ENCODE measurements around the gene WDR45B.
A peak's percentile ranks its signal among the peaks of the same experiment; 100 is the strongest.

WDR45B gene

DNA sequence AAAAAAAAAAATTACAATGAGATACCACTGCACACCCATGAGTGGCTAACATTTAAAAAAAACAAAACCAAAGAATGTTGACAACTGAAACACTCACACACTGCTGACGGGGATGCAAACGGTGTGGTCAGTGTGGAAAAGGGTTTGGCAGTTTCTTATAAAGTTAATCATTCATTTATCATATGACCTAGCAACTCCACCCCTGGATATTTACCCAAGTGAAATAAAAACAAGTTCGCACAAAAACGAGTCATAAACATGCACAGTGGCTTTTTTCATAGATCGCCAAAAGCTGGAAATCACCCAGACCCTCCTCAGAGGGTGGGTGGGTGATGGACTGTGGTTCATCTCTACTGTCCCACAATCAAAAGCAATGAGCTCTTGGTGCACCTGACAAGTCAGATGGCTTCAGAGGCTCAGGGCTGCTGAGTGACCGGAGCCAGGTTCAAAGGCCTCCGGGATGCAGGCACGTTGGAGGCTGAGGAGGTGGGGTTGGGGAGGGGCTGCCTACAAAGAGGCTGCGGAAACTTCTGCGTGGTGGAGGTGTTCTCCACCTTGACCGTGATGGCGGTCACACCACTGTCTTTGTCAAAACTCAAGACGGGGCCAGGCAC is 36.1 kb upstream of the WDR45B start:
- no peaks in the 10 kb centered on the region for H3K9me3 Mint-ChIP-seq
- ATAC-seq (no peak), DNase-seq (no peak)
- H3K27me3 Mint-ChIP-seq = no peaks in the 10 kb centered on the region
- no peaks in the 10 kb centered on the region for H3K4me1 Mint-ChIP-seq
- H3K4me3 Mint-ChIP-seq = no peak overlapping the region
- H3K27ac Mint-ChIP-seq = no peak overlapping the region

DNA sequence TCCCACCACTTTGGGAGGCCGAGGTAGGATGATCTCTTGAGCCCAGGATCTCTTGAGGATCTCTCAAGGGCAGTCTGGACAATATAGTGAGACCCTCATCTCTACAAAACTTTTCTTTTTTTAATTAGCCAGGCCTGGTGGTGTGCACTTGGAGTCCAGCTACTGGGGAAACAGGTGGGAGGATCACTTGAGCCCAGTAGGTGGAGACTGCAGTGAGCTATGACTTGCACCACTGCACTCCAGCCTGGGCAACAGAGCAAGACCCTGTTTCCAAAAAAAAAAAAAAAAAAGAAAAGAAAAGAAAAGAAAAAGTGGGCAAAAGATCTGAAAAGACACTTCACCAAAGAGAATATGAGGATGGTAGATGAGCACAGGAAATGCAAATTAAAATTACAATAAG is 35.3 kb upstream of the WDR45B start:
- H3K27ac Mint-ChIP-seq = peak overlapping the region in 1 of 2 donors; percentile 78
- no peaks in the 10 kb centered on the region for H3K9me3 Mint-ChIP-seq
- no peak overlapping the region for H3K4me3 Mint-ChIP-seq
- no peaks in the 10 kb centered on the region for H3K4me1 Mint-ChIP-seq
- no peak for ATAC-seq
- no peak for DNase-seq
- no peaks in the 10 kb centered on the region for H3K27me3 Mint-ChIP-seq

DNA sequence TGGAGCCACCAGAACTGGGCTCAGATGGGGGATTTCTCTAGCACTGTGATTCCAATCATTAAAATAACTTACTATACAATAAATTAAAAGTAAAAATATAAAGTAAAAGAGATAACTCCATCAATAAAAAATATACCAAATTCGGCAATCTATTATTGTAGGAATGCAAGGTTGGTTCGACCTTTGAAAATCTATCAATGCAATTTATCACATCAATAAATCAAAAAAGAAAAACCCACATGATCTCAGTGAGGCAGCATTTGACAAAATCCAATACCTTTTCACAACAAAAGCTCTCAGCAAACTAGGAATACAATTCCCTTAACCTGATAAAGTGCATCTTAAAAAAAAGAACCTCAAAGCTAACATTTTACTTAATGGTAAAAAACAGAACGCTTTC is 33.3 kb upstream of the WDR45B start:
- Mint-ChIP-seq H3K27ac (no peak overlapping the region), H3K27me3 (no peaks in the 10 kb centered on the region), H3K4me3 (no peak overlapping the region), H3K9me3 (no peaks in the 10 kb centered on the region), H3K4me1 (no peaks in the 10 kb centered on the region)
- no peak for DNase-seq
- ATAC-seq = no peak

DNA sequence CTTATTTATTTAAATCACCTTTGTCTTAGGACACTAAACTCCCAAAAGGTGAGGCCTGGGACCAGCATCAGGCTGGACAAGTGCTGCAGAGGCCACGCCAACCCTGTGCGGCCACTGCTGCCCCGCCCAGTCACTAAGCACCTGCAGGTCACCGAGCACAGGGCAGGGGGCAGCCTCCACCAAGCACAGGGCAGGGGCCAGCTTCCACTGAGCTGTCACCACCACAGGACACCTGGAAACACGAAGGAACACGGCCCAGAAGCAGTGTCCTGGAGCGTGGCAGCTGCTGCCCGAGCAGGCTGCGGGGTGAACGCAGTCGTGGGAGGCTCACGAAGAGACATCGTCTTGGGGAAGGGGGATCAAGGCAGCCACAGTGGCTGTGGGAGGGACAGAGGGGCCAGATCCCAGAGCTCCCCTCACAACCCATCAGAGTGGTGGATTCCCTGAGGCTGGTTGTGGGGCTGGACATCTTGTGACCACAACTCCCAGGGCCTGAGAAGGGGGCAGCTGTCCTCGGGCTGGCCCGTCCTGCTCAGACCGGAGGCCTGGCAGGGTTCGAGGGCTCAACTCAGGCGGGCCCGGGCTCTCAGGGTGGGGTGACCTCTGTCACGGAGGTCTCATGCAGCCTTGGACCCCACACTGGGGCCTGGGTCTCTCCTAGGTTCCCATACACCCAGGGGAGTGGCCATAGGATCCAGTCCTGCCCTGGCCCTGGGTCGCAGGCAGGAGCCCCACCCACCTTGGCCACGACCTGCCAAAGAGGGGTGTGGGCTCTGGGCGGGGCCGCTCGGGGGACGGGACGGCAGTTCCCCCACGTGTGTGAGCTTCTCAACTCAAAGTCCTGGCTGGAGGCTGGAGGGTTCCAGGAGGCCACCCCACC is 31.6 kb upstream of the WDR45B start:
- Mint-ChIP-seq H3K27ac (no peak overlapping the region), H3K4me1 (no peaks in the 10 kb centered on the region), H3K9me3 (no peaks in the 10 kb centered on the region), H3K27me3 (no peaks in the 10 kb centered on the region), H3K4me3 (no peak overlapping the region)
- no peak for ATAC-seq
- DNase-seq = no peak

DNA sequence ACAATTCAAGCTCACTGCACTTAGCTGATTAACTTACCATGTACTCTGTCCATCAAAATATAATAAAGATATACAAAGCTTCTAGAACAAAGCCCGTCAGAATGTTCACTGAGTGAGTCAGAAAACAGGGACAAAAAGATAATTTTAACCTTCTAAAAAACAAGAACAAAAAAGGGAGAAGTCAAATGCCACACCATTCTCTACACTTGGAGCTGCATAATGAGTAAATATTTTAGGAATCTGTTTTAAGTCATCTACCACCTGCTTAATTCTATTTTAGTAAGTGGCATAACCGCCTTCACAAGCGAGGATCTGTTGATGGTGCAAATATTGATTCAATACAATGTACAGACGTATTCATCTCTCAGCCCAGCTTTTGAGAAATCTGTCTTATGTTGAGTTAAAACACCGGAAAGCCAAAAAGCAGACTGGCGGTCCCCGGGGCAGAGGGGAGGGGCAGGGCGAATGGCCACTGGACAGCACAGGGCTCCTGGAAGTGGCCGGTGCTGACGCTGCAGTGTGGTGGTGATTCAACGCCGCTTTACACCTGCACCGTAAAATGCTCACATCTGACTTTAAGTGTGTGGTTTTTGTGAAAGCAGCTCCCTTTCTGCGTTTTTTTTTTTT is 30.1 kb upstream of the WDR45B start:
- no peaks in the 10 kb centered on the region for H3K27me3 Mint-ChIP-seq
- ATAC-seq = no peak
- H3K9me3 Mint-ChIP-seq = no peaks in the 10 kb centered on the region
- no peak for DNase-seq
- H3K27ac Mint-ChIP-seq = no peak overlapping the region
- H3K4me1 Mint-ChIP-seq = no peaks in the 10 kb centered on the region
- H3K4me3 Mint-ChIP-seq = no peak overlapping the region

DNA sequence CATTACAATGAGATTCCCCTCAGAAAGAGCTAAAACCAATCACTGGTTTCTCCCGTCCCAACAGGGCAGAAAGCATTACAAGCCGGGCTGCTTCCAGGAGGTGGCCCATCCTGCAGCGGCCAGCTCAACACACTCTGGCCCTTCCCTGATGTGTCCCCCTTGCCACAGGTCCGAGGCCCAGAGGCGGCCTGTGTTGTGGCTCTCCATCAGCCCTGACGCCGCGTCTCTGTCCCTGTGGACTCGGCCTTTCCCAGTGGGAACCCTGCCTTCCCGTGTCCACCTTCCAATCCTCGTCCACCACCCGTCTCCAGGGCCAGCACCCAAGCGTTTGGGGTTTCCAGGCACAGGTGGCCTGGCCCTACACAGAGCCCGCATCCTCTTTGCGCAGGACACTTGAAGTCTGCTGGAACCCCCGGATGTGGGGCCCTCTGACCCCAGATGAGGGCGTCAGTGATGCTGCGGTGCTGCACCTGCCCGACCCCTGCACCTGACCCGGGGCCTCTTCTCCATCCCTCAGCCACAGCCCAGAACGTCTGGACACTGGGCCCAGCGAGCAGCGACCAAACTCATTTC is 29.2 kb upstream of the WDR45B start:
- H3K27me3 Mint-ChIP-seq = no peaks in the 10 kb centered on the region
- no peaks in the 10 kb centered on the region for H3K4me1 Mint-ChIP-seq
- no peak overlapping the region for H3K4me3 Mint-ChIP-seq
- no peak for DNase-seq
- H3K27ac Mint-ChIP-seq = peak overlapping the region in 1 of 2 donors; percentile 13
- no peak for ATAC-seq
- H3K9me3 Mint-ChIP-seq = no peaks in the 10 kb centered on the region

DNA sequence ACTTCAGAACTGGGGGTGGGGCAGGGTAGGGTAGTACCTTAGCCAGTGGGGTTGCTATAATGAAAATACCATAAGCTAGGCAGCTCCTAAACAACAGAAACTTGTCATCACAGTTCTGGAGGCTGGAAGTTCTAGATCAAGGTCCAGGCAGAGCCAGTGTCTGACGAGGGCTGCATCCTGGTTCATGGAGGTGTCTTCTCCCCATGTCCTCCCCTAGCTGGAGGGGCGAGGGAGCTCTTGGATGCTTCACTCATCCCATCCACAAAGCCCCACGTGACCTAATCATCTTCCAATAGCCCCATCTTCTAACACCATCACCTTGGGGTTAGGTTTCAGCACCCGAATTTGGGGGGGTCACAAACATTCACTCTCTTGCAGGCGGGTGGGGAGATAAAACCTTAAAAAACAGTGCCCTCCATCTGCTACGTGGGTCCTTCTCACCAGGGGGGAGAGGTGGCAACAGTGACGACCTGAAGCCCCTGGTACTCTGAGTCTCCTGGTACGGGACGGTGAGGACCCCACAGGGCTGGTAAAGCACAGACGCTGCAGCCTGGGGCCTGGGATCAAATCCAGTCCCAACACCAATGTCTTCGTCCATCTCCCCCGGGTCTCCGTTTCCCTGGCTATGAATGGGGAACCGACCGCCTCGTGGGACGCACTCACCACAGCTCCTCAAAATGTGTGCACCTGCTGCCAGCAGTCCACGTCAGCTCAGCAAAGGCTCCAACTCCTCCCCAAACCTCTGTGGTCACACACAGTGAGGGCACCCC is 27.4 kb upstream of the WDR45B start:
- no peaks in the 10 kb centered on the region for H3K9me3 Mint-ChIP-seq
- H3K27ac Mint-ChIP-seq = no peak overlapping the region
- no peak overlapping the region for H3K4me3 Mint-ChIP-seq
- ATAC-seq (no peak), DNase-seq (no peak)
- H3K27me3 Mint-ChIP-seq = no peaks in the 10 kb centered on the region
- no peaks in the 10 kb centered on the region for H3K4me1 Mint-ChIP-seq

DNA sequence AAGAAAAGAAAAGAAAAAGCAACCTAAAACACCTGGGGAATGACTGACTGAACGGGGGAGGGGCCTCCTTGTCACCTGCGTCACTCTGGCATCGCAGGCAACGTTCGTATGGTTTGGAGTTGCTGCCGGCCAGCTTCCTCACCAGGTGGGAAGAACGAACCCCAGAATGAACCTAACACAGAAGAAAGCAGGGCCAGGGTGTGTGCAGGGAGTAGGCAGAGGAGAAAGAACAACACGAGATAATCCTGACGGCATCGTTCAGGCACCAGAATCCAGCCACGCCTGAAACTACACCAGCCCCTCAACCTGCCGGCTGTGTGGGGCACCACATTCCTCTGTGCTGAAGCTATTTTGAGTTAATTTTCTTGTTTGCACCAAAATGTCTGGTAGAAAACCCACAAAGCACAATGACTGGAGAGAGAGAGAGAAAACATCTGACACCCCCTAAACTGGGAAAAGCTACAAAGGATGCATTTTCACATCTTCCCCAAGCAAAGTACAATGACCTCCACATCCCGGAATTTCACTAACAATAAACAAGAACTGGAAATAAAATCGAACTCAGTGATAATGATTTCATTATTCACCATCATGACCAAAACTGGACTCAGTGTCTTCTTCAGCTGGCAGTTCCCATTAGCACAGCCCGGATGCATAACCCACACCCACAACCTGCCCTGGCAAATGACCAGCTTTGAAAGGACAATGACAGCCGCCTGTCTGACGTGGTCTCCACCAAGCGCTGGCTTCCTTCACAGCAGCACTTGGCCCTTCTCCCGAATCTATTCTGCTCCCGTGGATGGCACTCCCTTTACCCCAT is 26.6 kb upstream of the WDR45B start:
- H3K4me1 Mint-ChIP-seq = no peaks in the 10 kb centered on the region
- H3K27ac Mint-ChIP-seq = no peak overlapping the region
- ATAC-seq (no peak), DNase-seq (no peak)
- H3K27me3 Mint-ChIP-seq = no peaks in the 10 kb centered on the region
- H3K9me3 Mint-ChIP-seq = no peaks in the 10 kb centered on the region
- no peak overlapping the region for H3K4me3 Mint-ChIP-seq

DNA sequence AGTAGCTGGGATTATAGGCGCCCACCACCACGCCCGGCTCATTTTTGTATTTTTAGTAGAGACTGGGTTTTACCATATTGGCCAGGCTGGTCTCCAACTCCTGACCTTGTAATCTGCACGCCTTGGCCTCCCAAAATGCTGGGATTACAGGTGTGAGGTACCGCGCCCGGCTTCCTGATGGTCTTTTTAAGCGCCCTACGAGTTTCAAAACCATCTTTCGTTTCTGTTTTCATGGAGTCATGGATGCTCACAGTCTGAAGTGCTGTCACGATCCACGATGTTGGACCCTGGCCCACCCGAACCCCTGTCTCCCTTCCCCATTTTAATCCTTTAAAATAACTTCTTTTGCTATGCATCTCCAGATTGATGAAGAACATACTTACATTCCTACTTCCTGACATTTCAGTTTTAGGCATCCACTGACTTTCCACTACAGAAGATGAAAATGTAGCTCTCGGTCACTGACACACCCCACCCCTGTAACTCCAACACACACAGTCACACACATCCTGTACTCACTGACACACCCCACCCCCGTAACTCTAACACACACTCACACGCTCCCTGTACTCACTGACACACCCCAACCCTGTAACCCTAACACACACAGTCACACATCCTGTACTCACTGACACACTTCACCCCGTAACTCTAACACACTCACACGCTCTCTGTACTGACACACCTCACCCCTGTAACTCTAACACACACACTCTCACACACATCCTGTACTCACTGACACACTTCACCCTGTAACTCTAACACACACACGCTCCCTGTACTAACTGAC is 22.6 kb upstream of the WDR45B start:
- H3K4me3 Mint-ChIP-seq = no peak overlapping the region
- H3K4me1 Mint-ChIP-seq = peaks cover 10% of the 10 kb centered on the region
- peaks cover 8% of the 10 kb centered on the region for H3K27me3 Mint-ChIP-seq
- no peak overlapping the region for H3K27ac Mint-ChIP-seq
- no peak for DNase-seq
- H3K9me3 Mint-ChIP-seq = no peaks in the 10 kb centered on the region
- ATAC-seq = no peak

DNA sequence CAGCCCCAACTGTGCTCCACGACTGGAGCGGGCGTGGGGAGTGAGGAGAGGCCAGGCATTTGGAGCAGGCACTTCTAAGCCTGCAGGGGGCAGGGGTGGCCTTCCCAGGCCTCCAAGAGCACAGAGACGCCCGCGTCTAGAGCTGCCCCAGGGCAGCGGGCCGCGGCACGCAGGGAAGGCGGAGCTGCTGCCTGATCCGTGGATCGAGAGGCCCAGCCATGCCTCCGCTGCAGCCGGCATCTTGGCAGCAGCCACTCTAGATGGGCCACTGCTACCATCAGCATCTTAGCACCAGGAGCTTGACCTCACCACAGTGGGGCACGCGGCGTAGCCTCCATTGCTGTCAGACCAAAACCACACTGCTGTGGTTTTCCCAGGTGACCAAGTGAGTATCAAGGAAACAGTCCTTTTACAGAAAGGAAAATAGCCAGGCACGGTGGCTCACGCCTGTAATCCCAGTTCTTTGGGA is 20.4 kb upstream of the WDR45B start:
- H3K4me3 Mint-ChIP-seq = peak overlapping the region; percentile 69 to 78
- no peaks in the 10 kb centered on the region for H3K9me3 Mint-ChIP-seq

DNA sequence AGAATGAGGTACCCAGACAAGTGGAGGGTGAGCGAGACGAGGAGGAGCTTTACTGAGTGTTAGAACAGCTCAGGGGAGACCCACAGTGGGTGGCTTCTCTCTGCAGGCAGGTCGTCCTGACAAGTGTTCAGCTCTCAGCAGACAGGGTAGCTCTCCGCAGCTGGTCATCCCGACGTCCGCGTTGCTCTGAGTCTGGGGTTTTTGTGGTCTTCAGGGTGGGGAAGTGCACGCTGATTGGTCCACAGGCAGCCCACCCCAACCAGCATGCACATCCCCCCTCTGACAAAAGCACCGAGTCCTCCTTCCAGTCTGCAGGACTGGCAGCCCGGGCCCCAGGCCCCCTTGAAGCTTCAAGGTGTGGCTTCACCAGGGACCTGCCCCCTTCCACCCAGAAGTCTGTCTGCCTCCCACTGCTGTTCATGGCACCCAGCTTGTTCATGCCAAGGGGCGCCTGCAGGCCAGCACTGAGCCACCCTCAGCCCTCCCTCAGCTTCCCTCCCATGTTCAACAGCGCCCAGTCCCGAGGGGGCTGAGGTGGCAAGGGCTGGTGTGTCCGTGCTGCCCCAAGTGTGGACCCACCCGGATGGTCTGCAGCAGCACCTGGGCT is 19.9 kb upstream of the WDR45B start:
- Mint-ChIP-seq H3K4me3 (peak overlapping the region in 1 of 2 donors; percentile 78), H3K4me1 (peaks cover 10% of the 10 kb centered on the region), H3K9me3 (no peaks in the 10 kb centered on the region), H3K27ac (no peak overlapping the region), H3K27me3 (peaks cover 8% of the 10 kb centered on the region)
- ATAC-seq (peak; percentile 16), DNase-seq (no peak)

More for the DNA sequence above, 20.4 kb upstream of the WDR45B start:
- H3K27ac Mint-ChIP-seq = no peak overlapping the region
- peaks cover 8% of the 10 kb centered on the region for H3K27me3 Mint-ChIP-seq
- peaks cover 10% of the 10 kb centered on the region for H3K4me1 Mint-ChIP-seq
- DNase-seq (peak; percentile 65), ATAC-seq (peak; percentile 93)

DNA sequence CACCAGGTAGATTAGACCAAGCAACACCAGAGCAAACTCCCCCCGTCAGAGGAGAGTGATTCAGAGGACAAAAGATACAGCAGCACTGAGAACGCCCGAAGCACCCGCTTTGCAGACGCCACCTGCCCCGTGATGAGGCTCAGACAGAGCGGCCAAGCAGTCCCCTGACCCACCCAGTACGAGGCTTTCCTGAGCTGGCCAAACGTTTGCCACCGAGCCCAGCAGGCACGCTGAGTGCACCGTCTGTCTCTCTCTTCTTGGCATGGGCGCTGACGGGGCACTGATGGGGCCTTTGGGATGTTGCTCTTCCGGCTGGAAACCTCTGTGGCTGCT is 19.4 kb upstream of the WDR45B start:
- H3K27me3 Mint-ChIP-seq = peaks cover 8% of the 10 kb centered on the region
- H3K27ac Mint-ChIP-seq = no peak overlapping the region
- DNase-seq (no peak), ATAC-seq (no peak)
- H3K4me1 Mint-ChIP-seq = peaks cover 10% of the 10 kb centered on the region
- no peaks in the 10 kb centered on the region for H3K9me3 Mint-ChIP-seq
- no peak overlapping the region for H3K4me3 Mint-ChIP-seq

DNA sequence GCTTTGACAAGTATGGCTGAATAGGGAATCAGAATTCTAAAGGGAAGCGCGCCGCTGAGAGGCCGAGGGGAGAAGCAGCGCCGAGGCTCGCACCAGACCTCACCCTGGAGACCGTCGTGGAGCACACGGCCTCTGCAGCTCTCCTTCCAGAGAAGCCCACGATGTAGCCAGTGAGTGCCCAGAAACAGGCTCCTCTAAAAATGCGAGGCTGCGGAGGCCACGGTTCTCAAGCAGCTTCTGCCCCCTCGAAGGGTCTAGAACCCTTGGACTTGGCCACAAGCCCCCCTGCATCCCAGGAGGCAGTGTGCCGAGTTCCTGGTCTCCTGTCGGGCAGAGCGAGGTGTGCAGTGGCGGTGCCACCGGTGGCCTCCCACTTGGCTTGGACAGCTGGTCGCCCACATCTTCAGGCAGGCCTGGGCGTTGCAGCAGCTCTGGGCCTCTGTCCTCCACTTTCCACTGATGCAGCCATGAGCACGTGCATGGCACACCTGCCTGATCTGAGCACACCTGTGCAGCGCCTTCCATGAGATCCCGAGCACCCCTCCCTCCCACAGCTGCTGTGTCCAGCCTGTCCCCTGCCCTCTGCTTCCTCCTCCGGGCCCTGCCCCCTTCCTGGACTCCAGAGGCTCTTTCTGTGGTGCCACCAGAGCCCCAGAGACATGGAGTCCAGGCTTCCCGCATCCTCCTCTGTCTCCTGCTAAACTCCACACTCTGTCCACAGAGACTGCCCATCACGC is 18.9 kb upstream of the WDR45B start:
- Mint-ChIP-seq H3K27me3 (peaks cover 8% of the 10 kb centered on the region), H3K4me3 (no peak overlapping the region), H3K4me1 (peaks cover 10% of the 10 kb centered on the region), H3K27ac (no peak overlapping the region), H3K9me3 (no peaks in the 10 kb centered on the region)
- DNase-seq = no peak
- no peak for ATAC-seq

Measured in stimulated activated naive CD8-positive, alpha-beta T cell treated with anti-CD3 and anti-CD28 coated beads, Interleukin-15, amount 100 ng/mL, for 72 hours (primary cell).